ENCODE measurements around the gene P4HA2.

DNA sequence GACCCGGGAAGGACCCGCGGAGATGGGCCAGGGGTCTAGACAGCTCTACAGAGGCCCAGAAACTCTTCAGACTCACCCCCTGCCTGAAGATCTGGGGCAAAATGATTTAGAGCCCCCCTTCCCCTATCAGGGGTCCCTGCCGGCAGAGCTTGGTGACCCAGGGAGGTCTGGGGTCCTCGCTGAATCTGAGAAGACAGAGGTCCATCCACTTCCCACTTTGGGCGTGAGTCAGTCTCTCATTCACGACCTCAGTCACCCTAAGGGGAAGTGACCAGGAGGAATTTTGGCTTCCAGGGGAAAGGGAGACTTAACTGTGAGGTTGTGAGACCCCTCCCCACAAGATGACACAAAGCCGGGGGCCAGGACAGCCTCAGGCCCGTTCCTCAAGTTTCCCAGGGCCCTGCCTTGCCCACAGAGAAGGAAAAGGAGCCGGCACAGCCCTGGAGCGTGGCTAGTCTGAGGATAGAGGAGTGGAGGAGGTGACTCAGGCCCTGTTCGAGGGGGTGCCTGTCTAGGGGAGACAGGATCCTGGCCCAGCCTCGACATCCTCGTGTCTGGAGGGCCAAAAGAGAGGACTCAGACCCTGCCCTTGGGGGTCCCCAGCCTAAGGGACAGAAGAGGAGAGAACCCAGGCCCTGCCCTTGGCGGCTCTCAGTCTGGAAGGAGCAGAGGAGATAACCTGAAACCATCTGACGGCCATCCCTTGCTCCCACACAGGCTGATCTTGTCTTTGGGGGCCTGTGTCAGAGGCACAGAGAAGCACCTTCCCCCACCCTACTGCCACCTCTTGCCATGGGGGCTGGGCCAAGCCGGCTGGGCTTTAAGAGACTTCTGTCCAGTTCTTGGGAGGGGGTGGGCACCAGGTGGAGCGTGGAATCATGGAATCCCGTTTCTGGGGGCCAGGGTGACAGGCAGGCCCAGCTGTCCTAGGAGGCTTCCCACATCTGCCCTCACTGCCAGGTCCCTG, 30.7 kb upstream of the P4HA2 start:
- TF ChIP-seq, protein P1, sequence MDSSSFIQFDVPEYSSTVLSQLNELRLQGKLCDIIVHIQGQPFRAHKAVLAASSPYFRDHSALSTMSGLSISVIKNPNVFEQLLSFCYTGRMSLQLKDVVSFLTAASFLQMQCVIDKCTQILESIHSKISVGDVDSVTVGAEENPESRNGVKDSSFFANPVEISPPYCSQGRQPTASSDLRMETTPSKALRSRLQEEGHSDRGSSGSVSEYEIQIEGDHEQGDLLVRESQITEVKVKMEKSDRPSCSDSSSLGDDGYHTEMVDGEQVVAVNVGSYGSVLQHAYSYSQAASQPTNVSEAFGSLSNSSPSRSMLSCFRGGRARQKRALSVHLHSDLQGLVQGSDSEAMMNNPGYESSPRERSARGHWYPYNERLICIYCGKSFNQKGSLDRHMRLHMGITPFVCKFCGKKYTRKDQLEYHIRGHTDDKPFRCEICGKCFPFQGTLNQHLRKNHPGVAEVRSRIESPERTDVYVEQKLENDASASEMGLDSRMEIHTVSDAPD (CRISPR knock-in tag; IDR thresholded peaks at IDR 0.05), result no peak
- no peak for TF ChIP-seq JUN (CRISPR knock-in tag; IDR thresholded peaks at IDR 0.05)
- TF ChIP-seq TOPORS (CRISPR knock-in tag; IDR thresholded peaks at IDR 0.05), result no peak
- TF ChIP-seq, protein P2, sequence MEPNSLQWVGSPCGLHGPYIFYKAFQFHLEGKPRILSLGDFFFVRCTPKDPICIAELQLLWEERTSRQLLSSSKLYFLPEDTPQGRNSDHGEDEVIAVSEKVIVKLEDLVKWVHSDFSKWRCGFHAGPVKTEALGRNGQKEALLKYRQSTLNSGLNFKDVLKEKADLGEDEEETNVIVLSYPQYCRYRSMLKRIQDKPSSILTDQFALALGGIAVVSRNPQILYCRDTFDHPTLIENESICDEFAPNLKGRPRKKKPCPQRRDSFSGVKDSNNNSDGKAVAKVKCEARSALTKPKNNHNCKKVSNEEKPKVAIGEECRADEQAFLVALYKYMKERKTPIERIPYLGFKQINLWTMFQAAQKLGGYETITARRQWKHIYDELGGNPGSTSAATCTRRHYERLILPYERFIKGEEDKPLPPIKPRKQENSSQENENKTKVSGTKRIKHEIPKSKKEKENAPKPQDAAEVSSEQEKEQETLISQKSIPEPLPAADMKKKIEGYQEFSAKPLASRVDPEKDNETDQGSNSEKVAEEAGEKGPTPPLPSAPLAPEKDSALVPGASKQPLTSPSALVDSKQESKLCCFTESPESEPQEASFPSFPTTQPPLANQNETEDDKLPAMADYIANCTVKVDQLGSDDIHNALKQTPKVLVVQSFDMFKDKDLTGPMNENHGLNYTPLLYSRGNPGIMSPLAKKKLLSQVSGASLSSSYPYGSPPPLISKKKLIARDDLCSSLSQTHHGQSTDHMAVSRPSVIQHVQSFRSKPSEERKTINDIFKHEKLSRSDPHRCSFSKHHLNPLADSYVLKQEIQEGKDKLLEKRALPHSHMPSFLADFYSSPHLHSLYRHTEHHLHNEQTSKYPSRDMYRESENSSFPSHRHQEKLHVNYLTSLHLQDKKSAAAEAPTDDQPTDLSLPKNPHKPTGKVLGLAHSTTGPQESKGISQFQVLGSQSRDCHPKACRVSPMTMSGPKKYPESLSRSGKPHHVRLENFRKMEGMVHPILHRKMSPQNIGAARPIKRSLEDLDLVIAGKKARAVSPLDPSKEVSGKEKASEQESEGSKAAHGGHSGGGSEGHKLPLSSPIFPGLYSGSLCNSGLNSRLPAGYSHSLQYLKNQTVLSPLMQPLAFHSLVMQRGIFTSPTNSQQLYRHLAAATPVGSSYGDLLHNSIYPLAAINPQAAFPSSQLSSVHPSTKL (CRISPR knock-in tag; IDR thresholded peaks at IDR 0.05), result no peak
- no peak for TF ChIP-seq POLR2A (IDR thresholded peaks at IDR 0.05; ENCODE audit: insufficient read depth in 1 of 2, low read depth in 2 of 2, low read length in 2 of 2)
- TF ChIP-seq, protein P3, sequence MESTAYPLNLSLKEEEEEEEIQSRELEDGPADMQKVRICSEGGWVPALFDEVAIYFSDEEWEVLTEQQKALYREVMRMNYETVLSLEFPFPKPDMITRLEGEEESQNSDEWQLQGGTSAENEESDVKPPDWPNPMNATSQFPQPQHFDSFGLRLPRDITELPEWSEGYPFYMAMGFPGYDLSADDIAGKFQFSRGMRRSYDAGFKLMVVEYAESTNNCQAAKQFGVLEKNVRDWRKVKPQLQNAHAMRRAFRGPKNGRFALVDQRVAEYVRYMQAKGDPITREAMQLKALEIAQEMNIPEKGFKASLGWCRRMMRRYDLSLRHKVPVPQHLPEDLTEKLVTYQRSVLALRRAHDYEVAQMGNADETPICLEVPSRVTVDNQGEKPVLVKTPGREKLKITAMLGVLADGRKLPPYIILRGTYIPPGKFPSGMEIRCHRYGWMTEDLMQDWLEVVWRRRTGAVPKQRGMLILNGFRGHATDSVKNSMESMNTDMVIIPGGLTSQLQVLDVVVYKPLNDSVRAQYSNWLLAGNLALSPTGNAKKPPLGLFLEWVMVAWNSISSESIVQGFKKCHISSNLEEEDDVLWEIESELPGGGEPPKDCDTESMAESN (CRISPR knock-in tag; conservative IDR thresholded peaks at IDR 0.05), result no peak
- no peak for TF ChIP-seq SMARCE1 (IDR thresholded peaks at IDR 0.05; ENCODE audit: borderline replicate concordance)
- TF ChIP-seq, protein P4, sequence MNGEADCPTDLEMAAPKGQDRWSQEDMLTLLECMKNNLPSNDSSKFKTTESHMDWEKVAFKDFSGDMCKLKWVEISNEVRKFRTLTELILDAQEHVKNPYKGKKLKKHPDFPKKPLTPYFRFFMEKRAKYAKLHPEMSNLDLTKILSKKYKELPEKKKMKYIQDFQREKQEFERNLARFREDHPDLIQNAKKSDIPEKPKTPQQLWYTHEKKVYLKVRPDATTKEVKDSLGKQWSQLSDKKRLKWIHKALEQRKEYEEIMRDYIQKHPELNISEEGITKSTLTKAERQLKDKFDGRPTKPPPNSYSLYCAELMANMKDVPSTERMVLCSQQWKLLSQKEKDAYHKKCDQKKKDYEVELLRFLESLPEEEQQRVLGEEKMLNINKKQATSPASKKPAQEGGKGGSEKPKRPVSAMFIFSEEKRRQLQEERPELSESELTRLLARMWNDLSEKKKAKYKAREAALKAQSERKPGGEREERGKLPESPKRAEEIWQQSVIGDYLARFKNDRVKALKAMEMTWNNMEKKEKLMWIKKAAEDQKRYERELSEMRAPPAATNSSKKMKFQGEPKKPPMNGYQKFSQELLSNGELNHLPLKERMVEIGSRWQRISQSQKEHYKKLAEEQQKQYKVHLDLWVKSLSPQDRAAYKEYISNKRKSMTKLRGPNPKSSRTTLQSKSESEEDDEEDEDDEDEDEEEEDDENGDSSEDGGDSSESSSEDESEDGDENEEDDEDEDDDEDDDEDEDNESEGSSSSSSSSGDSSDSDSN (CRISPR knock-in tag; IDR thresholded peaks at IDR 0.05), result no peak
- TF ChIP-seq, protein P5, sequence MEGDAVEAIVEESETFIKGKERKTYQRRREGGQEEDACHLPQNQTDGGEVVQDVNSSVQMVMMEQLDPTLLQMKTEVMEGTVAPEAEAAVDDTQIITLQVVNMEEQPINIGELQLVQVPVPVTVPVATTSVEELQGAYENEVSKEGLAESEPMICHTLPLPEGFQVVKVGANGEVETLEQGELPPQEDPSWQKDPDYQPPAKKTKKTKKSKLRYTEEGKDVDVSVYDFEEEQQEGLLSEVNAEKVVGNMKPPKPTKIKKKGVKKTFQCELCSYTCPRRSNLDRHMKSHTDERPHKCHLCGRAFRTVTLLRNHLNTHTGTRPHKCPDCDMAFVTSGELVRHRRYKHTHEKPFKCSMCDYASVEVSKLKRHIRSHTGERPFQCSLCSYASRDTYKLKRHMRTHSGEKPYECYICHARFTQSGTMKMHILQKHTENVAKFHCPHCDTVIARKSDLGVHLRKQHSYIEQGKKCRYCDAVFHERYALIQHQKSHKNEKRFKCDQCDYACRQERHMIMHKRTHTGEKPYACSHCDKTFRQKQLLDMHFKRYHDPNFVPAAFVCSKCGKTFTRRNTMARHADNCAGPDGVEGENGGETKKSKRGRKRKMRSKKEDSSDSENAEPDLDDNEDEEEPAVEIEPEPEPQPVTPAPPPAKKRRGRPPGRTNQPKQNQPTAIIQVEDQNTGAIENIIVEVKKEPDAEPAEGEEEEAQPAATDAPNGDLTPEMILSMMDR (CRISPR knock-in tag; IDR thresholded peaks at IDR 0.05), result no peak
- no peak for TF ChIP-seq MXI1 (IDR thresholded peaks at IDR 0.05; ENCODE audit: borderline replicate concordance, low read depth, low read length)
